ENCODE measurements around the gene IFI44L. TPM values are rescaled to one million over a fixed set of nuclear protein-coding genes. Genes with fewer than 3 reads are reported as not detected.

Gene IFI44L
- total RNA-seq: 29.3 TPM

DNA sequence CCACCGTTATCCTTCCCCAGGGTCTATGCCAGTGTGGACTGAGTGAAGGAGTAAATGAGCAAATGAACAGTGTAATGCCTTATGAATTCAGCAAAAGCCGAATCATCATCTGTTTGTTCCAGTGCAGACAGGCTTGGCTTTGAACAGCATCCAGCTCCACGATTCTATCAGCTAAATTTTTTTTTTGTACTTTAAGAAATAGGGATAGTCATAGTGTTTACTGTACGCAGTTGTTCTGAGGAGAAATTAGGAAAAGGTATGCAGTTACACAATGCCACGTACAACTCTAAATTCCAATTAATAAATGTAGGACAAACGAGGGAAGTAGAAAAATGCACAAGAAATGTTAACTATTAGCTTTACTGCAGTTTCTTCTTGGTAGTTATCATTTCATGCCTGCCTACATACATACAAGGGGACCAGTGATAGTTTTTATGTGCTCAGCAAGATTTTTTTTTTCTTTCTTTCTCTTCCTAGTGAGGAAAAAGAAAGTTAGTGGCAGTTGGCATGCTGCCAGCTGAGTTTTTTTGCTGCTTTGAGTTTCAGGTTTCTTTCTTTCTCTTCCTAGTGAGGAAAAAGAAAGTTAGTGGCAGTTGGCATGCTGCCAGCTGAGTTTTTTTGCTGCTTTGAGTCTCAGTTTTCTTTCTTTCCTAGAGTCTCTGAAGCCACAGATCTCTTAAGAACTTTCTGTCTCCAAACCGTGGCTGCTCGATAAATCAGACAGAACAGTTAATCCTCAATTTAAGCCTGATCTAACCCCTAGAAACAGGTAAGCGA, at the start of gene IFI44L:
Gene IFI44L, plus strand, starts transcription at position 646 of the 777 bp plus-strand sequence. CDS start 7,468 bp downstream, outside the sequence.
- Histone ChIP-seq H3K4me1 (ENCODE audit: insufficient read depth, low read length) (peaks cover 39% of the 10 kb centered on the region), H3K27me3 (ENCODE audit: insufficient read depth, low read length) (no peaks in the 10 kb centered on the region), H3K4me3 (ENCODE audit: low read length) (peak within 1 kb of the TSS; percentile 53), H3K9me3 (ENCODE audit: low read depth, low read length) (no peaks in the 10 kb centered on the region)

DNA sequence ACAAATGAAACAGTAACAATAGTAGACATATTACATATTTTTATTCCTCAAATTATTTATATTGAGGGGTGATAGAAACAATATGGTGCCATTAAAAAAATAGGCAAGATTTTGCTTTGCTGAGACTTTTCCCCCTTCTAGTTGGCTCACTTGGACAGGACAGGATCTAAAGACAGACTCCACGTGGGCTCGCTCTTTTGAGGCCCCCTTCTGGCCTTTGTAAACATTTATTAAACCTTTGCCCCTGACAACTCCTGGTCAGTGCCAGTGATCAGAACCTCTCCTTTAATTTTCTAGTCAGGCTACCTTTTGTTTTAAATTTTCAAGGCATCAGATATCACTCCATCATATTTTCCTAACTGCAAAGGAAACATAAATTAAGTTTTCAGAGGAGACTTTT, 49.7 kb upstream of the IFI44L start:
- no peaks in the 10 kb centered on the region for H3K4me1 ChIP-seq (ENCODE audit: insufficient read depth, low read length)
- no peak overlapping the region for H3K4me3 ChIP-seq (ENCODE audit: low read length)
- no peaks in the 10 kb centered on the region for H3K27me3 ChIP-seq (ENCODE audit: insufficient read depth, low read length)
- no peaks in the 10 kb centered on the region for H3K9me3 ChIP-seq (ENCODE audit: low read depth, low read length)

DNA sequence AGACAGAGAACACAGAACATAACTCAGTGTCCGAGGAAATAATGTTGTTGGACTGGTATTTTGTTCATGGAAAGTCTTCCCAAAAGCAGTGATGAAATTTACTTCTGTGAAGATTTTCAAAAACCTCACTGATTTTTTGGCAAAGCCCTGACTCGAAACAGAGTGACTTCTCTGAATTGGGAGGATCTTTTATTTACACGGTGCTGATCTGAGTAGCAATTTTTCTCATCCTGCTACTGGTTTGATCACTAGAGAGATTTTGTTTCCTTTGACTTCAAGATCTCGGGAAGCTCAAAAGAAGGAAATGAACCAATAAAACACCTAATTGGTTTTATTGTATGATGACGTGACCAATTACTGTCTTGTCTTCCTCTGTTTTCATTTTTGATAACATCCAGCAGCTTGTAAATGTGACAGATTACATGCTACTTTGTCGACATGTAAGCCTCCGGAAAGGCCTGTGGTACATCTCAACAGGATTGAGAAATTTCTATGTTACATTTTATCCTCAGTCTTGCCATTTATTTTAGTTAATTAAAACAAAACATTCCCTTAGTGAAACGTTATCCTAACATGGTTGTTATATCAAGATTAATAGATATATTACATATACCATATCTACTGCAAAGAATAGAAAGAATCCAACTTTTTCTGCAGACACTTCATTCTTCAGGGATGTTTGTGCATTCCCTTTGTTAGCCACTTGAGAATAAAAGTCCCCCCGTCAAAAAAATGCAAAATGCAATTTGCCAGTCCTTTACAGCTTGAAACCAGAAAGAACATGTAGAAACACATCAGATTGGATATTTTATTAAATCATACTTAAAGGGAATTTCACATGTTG, 42.8 kb upstream of the IFI44L start:
- no peaks in the 10 kb centered on the region for H3K4me1 ChIP-seq (ENCODE audit: insufficient read depth, low read length)
- H3K4me3 ChIP-seq (ENCODE audit: low read length): no peak overlapping the region
- H3K9me3 ChIP-seq (ENCODE audit: low read depth, low read length): no peaks in the 10 kb centered on the region
- H3K27me3 ChIP-seq (ENCODE audit: insufficient read depth, low read length): no peaks in the 10 kb centered on the region

DNA sequence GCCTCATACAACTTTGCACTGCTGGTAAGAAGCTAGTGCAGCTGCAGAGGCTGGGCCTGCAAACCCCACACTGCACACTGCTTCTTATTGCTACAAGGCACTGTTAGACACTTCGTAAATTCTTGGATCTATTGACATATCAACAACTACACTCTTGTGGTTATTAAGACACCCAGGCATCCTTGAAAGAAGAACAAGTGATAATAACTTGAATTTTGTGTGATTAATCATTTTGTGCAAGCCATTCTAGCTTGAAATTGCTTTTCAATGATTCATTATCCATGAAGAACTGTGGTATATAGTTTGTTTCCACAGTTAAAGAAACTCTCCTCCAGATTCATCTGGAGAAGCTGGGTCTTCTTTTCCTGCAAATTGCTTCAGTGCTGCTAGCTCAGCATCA, 33.7 kb upstream of the IFI44L start:
- H3K4me1 ChIP-seq (ENCODE audit: insufficient read depth, low read length): no peaks in the 10 kb centered on the region
- no peak overlapping the region for H3K4me3 ChIP-seq (ENCODE audit: low read length)
- H3K27me3 ChIP-seq (ENCODE audit: insufficient read depth, low read length): no peaks in the 10 kb centered on the region
- H3K9me3 ChIP-seq (ENCODE audit: low read depth, low read length): no peaks in the 10 kb centered on the region

DNA sequence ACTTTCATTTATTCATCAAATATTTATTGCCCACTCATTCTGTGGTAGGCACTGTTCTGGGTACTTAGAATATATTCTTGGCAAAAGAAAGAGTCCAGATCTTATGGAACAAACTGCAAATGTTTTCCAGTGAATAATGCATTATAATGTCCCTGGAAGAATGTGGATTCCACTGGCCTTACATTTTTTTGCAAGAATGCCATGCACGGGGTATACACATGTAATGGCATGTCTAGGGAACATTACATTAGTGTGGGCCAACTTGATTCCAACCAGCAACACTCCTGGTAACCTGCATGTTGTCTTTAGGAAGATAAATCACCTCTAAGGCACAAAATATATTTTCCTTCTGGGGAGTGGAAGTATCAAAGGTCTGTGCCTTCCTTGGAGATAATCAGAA, 33.0 kb upstream of the IFI44L start:
- Histone ChIP-seq H3K9me3 (ENCODE audit: low read depth, low read length) (no peaks in the 10 kb centered on the region), H3K27me3 (ENCODE audit: insufficient read depth, low read length) (no peaks in the 10 kb centered on the region), H3K4me3 (ENCODE audit: low read length) (no peak overlapping the region), H3K4me1 (ENCODE audit: insufficient read depth, low read length) (no peaks in the 10 kb centered on the region)

DNA sequence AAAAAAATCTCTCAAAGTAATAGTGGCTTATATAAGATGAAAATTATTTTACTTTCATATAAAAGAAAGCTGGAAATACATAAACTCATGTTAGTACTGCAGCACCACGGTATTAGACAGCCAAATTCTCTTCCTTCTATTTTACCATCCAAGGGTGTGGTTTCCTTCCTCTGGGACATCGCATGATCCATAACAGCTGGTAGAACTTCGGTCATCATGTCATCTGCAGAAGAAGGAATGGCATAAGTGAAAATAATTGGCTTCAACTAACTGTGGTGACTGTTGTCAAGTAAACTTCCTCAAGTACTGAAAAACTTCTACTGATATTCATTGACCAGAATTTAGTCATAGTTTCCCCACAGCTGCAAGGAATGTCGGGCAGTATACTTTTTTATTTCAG, 28.3 kb upstream of the IFI44L start:
- Histone ChIP-seq H3K4me3 (ENCODE audit: low read length) (no peak overlapping the region), H3K27me3 (ENCODE audit: insufficient read depth, low read length) (no peaks in the 10 kb centered on the region), H3K4me1 (ENCODE audit: insufficient read depth, low read length) (no peaks in the 10 kb centered on the region), H3K9me3 (ENCODE audit: low read depth, low read length) (no peaks in the 10 kb centered on the region)

DNA sequence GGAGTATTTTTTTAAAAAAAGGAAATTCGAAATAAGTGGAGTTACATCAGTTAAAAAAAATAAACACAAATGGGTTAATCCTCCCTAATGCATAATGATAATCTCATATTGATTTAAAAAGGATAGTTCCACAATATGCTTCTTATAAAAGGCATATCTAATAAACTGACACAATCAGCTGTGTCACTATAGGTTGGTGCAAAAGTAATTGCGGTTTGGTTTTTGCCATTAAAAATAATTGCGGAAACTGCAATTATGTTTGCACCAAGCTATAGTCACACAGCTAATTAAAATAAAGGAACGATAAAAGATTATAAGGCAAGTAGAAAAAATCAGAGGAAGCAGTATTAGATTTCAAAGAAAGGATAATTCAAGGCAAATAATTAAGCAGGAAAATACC, 21.0 kb upstream of the IFI44L start:
- Histone ChIP-seq H3K27me3 (ENCODE audit: insufficient read depth, low read length) (no peaks in the 10 kb centered on the region), H3K4me1 (ENCODE audit: insufficient read depth, low read length) (no peaks in the 10 kb centered on the region), H3K4me3 (ENCODE audit: low read length) (no peak overlapping the region), H3K9me3 (ENCODE audit: low read depth, low read length) (no peaks in the 10 kb centered on the region)

DNA sequence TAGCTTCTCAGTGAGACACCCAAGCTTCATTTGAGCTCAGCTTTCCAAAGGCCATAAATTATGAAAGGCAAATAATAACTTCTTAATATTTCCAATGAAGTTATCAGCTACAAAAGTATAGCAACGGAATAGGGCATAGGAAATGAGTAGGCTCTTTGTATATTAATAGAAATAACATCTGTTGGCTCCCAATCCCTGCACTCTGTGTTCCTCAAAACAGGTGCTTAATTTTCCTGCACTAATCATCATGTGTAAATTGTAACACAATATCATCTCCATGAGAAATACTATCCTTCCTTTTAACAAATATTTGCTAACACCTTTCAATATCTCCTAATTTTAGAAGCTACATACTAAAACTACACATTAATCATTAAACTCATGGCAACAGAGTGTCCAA, 19.2 kb upstream of the IFI44L start:
- no peaks in the 10 kb centered on the region for H3K9me3 ChIP-seq (ENCODE audit: low read depth, low read length)

DNA sequence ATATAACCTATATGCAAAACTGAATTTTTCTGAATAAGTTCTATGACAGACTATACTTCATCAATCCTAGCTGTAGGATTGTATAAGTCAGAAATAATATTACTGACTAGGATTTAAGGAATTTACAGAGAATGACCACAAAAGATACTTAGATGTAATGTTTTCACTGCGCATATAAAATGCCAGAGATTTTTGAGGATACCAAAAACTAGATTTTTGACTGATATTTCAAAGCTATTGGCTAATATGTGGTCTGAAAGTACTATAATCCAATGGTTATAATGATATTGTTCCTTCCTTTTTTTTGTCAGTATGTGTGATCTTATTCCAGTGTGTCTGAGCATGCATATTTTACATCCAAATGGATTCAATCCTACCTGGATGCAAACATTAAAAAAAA, 17.0 kb upstream of the IFI44L start:
- Histone ChIP-seq H3K4me1 (ENCODE audit: insufficient read depth, low read length) (no peaks in the 10 kb centered on the region), H3K4me3 (ENCODE audit: low read length) (no peak overlapping the region), H3K9me3 (ENCODE audit: low read depth, low read length) (no peaks in the 10 kb centered on the region), H3K27me3 (ENCODE audit: insufficient read depth, low read length) (no peaks in the 10 kb centered on the region)

More for the DNA sequence above, 19.2 kb upstream of the IFI44L start:
- H3K27me3 ChIP-seq (ENCODE audit: insufficient read depth, low read length): no peaks in the 10 kb centered on the region
- H3K4me3 ChIP-seq (ENCODE audit: low read length): no peak overlapping the region
- no peaks in the 10 kb centered on the region for H3K4me1 ChIP-seq (ENCODE audit: insufficient read depth, low read length)

DNA sequence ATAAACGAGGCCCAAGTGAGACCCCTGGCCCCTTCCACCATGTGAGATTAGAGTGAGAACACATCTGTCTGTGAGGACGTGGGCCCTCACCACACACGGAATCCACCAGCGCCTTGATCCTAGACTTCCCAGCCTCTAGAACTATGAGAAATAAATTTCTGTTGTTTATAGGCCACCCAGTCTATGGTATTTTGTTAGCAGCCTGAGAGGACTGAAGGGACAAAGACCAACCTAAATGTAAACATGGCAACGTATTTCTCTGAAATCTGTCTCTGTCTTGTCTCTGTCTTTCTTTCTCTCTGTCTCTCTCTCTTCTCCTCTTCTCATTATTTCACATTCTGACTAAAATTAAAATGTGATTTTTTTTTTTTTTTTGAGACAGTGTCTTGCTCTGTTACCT, 15.6 kb upstream of the IFI44L start:
- no peaks in the 10 kb centered on the region for H3K4me1 ChIP-seq (ENCODE audit: insufficient read depth, low read length)
- H3K27me3 ChIP-seq (ENCODE audit: insufficient read depth, low read length): no peaks in the 10 kb centered on the region
- no peak overlapping the region for H3K4me3 ChIP-seq (ENCODE audit: low read length)
- H3K9me3 ChIP-seq (ENCODE audit: low read depth, low read length): no peaks in the 10 kb centered on the region

DNA sequence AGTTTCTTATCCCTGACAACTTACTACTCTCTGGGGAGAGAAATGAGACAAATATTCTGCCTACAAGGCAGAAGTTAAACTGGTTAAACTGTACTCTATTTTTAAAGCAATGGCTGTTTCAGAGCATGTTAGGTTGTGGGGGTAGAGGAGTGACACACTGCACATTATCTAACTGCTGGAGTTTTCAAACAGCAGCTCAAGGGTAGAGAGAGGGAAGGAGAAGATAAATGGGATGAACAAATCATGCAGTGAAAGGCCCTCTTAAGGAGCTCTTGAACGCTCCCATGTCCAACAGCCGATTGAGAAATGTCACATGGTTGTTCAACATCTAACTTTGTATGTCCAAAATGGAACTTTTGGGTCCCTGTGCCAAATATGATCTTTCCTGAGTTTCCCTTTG, 14.0 kb upstream of the IFI44L start:
- Histone ChIP-seq H3K4me1 (ENCODE audit: insufficient read depth, low read length) (no peaks in the 10 kb centered on the region), H3K27me3 (ENCODE audit: insufficient read depth, low read length) (no peaks in the 10 kb centered on the region), H3K9me3 (ENCODE audit: low read depth, low read length) (no peaks in the 10 kb centered on the region), H3K4me3 (ENCODE audit: low read length) (no peak overlapping the region)

DNA sequence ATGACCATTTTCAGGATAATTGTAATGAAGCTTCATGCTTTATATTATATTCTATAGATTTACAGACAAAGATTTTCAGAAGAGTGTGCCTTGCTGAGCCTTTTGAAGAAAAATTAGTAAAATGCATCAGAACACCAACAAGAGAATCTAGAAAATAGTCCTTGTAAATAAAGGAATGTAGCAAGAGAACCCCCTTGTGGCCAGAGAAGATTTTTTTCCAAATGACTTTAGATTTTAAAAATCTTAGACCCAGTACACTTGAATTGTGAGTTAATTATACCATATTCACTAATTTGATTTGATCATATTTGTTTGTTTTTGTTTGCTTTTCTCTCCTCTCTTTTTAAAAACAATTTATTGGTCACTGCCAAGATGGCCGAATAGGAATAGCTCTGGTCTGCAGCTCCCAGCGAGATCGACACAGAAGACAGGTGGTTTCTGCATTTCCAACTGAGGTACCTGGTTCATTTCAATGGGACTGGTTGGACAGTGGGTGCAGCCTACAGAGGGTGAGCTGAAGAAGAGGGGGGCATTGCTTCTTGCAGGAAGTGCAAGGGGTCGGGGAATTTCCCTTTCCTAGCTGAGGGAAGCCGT, 12.8 kb upstream of the IFI44L start:
- Histone ChIP-seq H3K4me3 (ENCODE audit: low read length) (no peak overlapping the region), H3K9me3 (ENCODE audit: low read depth, low read length) (no peaks in the 10 kb centered on the region), H3K4me1 (ENCODE audit: insufficient read depth, low read length) (no peaks in the 10 kb centered on the region), H3K27me3 (ENCODE audit: insufficient read depth, low read length) (no peaks in the 10 kb centered on the region)

DNA sequence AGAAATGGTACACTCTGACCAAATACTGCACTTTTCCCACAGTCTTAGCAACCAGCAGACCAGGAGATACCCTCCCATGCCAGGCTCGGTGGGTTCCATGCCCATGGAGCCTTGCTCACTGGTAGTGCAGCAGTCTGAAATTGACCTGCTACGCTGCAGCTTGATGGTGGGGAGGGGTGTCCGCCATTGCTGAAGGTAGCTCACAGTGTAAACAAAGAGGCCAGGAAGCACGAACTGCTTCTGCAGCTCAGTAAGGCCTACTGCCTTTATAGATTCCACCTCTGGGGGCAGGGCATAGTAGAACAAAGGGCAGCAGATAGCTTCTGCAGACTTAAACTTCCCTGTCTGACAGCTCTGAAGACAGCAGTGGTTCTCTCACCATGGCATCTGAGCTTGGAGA, 12.3 kb upstream of the IFI44L start:
- Histone ChIP-seq H3K27me3 (ENCODE audit: insufficient read depth, low read length) (no peaks in the 10 kb centered on the region), H3K4me1 (ENCODE audit: insufficient read depth, low read length) (no peaks in the 10 kb centered on the region), H3K4me3 (ENCODE audit: low read length) (no peak overlapping the region), H3K9me3 (ENCODE audit: low read depth, low read length) (no peaks in the 10 kb centered on the region)

DNA sequence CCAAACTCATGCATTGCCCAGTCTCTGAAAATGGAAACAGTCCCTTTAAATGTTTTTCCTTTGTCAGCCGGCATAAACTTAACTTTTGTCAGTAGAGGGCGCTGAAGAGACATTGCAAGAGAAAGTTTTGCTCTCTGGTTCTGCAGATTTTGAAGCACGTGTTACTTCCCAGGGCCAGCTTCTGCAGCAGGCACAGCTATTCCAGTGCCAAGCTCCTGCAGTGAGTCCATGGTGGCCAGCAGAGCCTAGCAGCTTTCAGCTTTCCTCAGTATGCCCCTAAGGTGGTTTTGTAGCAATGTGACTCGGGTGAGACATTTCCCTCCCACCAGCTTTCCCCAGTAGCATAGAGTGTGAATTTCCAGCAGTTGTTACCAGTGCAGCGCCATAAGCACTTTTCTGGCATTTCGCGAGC, 2.6 kb upstream of the IFI44L start:
- no peaks in the 10 kb centered on the region for H3K9me3 ChIP-seq (ENCODE audit: low read depth, low read length)
- peaks cover 28% of the 10 kb centered on the region for H3K4me1 ChIP-seq (ENCODE audit: insufficient read depth, low read length)
- no peaks in the 10 kb centered on the region for H3K27me3 ChIP-seq (ENCODE audit: insufficient read depth, low read length)
- H3K4me3 ChIP-seq (ENCODE audit: low read length): no peak overlapping the region

DNA sequence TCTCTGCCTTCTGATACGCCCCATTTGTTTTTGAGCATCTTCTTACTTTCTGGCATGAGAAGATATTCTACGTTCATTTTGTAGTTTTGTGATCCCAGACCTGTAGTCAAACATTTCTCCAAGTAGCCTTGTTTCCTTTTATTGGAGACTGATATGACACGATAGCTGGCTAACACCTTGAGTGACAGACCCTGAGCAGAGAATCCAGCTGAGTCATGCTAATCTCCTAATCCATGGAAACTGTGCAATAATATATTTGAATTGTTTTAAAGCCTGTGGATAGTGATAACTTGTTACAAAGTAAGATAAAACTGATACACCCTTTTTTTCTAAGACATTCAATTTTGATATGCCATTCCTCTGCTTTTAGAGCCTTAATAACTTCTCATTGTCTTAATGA, 1.2 kb upstream of the IFI44L start:
- peaks cover 37% of the 10 kb centered on the region for H3K4me1 ChIP-seq (ENCODE audit: insufficient read depth, low read length)
- H3K4me3 ChIP-seq (ENCODE audit: low read length): no peak overlapping the region

More for the DNA sequence above, 1.2 kb upstream of the IFI44L start:
- Histone ChIP-seq H3K27me3 (ENCODE audit: insufficient read depth, low read length) (no peaks in the 10 kb centered on the region), H3K9me3 (ENCODE audit: low read depth, low read length) (no peaks in the 10 kb centered on the region)

Measured in mononuclear cell (primary cell).